Neuron (in vitro differentiated cells): ENCODE data around the gene CAMK1D.

Experiments used
- H2AFZ ChIP-seq: one replicate; pipeline ENCODE4 v1.6.1; 2013; ENCODE audit warnings: low read depth, mild to moderate bottlenecking, inconsistent platforms, low read length, moderate library complexity
- H3K27me3 ChIP-seq: one replicate; pipeline ENCODE4 v1.6.1; 2013; ENCODE audit warnings: low read length; ENCODE audit not compliant: insufficient read depth
- H3K36me3 ChIP-seq: one replicate; pipeline ENCODE4 v1.6.1; 2013; ENCODE audit warnings: low read length; ENCODE audit not compliant: insufficient read depth
- H3K4me1 ChIP-seq: one replicate; pipeline ENCODE4 v1.6.1; 2013; ENCODE audit warnings: low read length; ENCODE audit not compliant: insufficient read depth
- H3K4me3 ChIP-seq: 2 replicates; pipeline ENCODE4 v1.5.1; 2013; ENCODE audit warnings: mild to moderate bottlenecking, low read length, moderate library complexity
- H3K9me3 ChIP-seq: one replicate; pipeline ENCODE4 v1.6.1; 2013; ENCODE audit warnings: low read length

CAMK1D gene

GRCh38 chr10:12418000-12418399 lies 68.7 kb downstream of the CAMK1D start:
- Histone ChIP-seq H3K4me1 (no peaks in the 10 kb centered on the region), H3K27me3 (no peaks in the 10 kb centered on the region), H3K9me3 (no peaks in the 10 kb centered on the region), H2AFZ (no peak overlapping the region), H3K4me3 (no peak overlapping the region), H3K36me3 (no peaks in the 10 kb centered on the region)

GRCh38 chr10:12418725-12419261 lies 69.4 kb downstream of the CAMK1D start:
- no peaks in the 10 kb centered on the region for H3K27me3 ChIP-seq
- no peaks in the 10 kb centered on the region for H3K4me1 ChIP-seq
- H3K9me3 ChIP-seq, result no peaks in the 10 kb centered on the region
- H3K36me3 ChIP-seq, result no peaks in the 10 kb centered on the region
- H2AFZ ChIP-seq, result no peak overlapping the region
- no peak overlapping the region for H3K4me3 ChIP-seq

- Histone ChIP-seq H3K4me3 (no peak overlapping the region), H3K36me3 (no peaks in the 10 kb centered on the region), H3K9me3 (no peaks in the 10 kb centered on the region), H3K4me1 (no peaks in the 10 kb centered on the region), H3K27me3 (no peaks in the 10 kb centered on the region), H2AFZ (no peak overlapping the region)
Observed at GRCh38 chr10:12419262-12419847, 70.0 kb downstream of the CAMK1D start.

GRCh38 chr10:12420530-12421120 lies 71.3 kb downstream of the CAMK1D start:
- H3K4me3 ChIP-seq, result no peak overlapping the region
- no peaks in the 10 kb centered on the region for H3K36me3 ChIP-seq
- no peaks in the 10 kb centered on the region for H3K4me1 ChIP-seq
- no peak overlapping the region for H2AFZ ChIP-seq
- peaks cover 2% of the 10 kb centered on the region for H3K9me3 ChIP-seq
- no peaks in the 10 kb centered on the region for H3K27me3 ChIP-seq

GRCh38 chr10:12422189-12422588 lies 72.8 kb downstream of the CAMK1D start:
- no peak overlapping the region for H2AFZ ChIP-seq
- H3K4me1 ChIP-seq, result no peaks in the 10 kb centered on the region
- H3K36me3 ChIP-seq, result no peaks in the 10 kb centered on the region
- peaks cover 2% of the 10 kb centered on the region for H3K9me3 ChIP-seq
- H3K4me3 ChIP-seq, result no peak overlapping the region
- H3K27me3 ChIP-seq, result no peaks in the 10 kb centered on the region

GRCh38 chr10:12423896-12424295 lies 74.5 kb downstream of the CAMK1D start:
- H2AFZ ChIP-seq, result no peak overlapping the region
- H3K4me3 ChIP-seq, result no peak overlapping the region
- no peaks in the 10 kb centered on the region for H3K4me1 ChIP-seq
- H3K9me3 ChIP-seq, result peaks cover 2% of the 10 kb centered on the region
- H3K27me3 ChIP-seq, result no peaks in the 10 kb centered on the region
- H3K36me3 ChIP-seq, result no peaks in the 10 kb centered on the region

- Histone ChIP-seq H3K4me3 (no peak overlapping the region), H3K27me3 (no peaks in the 10 kb centered on the region), H2AFZ (no peak overlapping the region), H3K4me1 (no peaks in the 10 kb centered on the region), H3K36me3 (no peaks in the 10 kb centered on the region), H3K9me3 (peaks cover 2% of the 10 kb centered on the region)
Observed at GRCh38 chr10:12427276-12427675, 77.9 kb downstream of the CAMK1D start.

GRCh38 chr10:12428447-12429135 lies 79.2 kb downstream of the CAMK1D start:
- Histone ChIP-seq H3K9me3 (peaks cover 2% of the 10 kb centered on the region), H2AFZ (no peak overlapping the region), H3K4me1 (no peaks in the 10 kb centered on the region), H3K27me3 (no peaks in the 10 kb centered on the region), H3K36me3 (no peaks in the 10 kb centered on the region), H3K4me3 (no peak overlapping the region)

- Histone ChIP-seq H3K27me3 (no peaks in the 10 kb centered on the region), H2AFZ (no peak overlapping the region), H3K9me3 (no peaks in the 10 kb centered on the region), H3K4me1 (no peaks in the 10 kb centered on the region), H3K36me3 (no peaks in the 10 kb centered on the region), H3K4me3 (no peak overlapping the region)
Observed at GRCh38 chr10:12430406-12430982, 81.1 kb downstream of the CAMK1D start.

GRCh38 chr10:12431151-12432101 lies 82.1 kb downstream of the CAMK1D start:
- no peaks in the 10 kb centered on the region for H3K4me1 ChIP-seq
- no peaks in the 10 kb centered on the region for H3K9me3 ChIP-seq
- no peaks in the 10 kb centered on the region for H3K27me3 ChIP-seq
- no peak overlapping the region for H2AFZ ChIP-seq
- H3K36me3 ChIP-seq, result no peaks in the 10 kb centered on the region
- H3K4me3 ChIP-seq, result no peak overlapping the region

GRCh38 chr10:12432402-12433189 lies 83.2 kb downstream of the CAMK1D start:
- H3K27me3 ChIP-seq, result no peaks in the 10 kb centered on the region
- H3K4me1 ChIP-seq, result no peaks in the 10 kb centered on the region
- H3K36me3 ChIP-seq, result no peaks in the 10 kb centered on the region
- H3K9me3 ChIP-seq, result no peaks in the 10 kb centered on the region
- H2AFZ ChIP-seq, result no peak overlapping the region
- H3K4me3 ChIP-seq, result no peak overlapping the region

- Histone ChIP-seq H3K27me3 (no peaks in the 10 kb centered on the region), H2AFZ (no peak overlapping the region), H3K36me3 (no peaks in the 10 kb centered on the region), H3K4me3 (no peak overlapping the region), H3K9me3 (no peaks in the 10 kb centered on the region), H3K4me1 (no peaks in the 10 kb centered on the region)
Observed at GRCh38 chr10:12434277-12434676, 84.9 kb downstream of the CAMK1D start.
